GM21723 (cell line): ENCODE measurements around the gene GAB4.
"Not testable (repeated sequence)": the region's sequence is repeated elsewhere in the genome, so short reads cannot be mapped to it uniquely, and the experiment has no call there.

Experiments
- ATAC-seq: cut with Tn5 transposase; IDR thresholded peaks from one replicate; pipeline ENCODE4 v1.9.1; 2021; ENCODE audit warnings: mild to moderate bottlenecking, moderate library complexity; ENCODE audit not compliant: unreplicated experiment

The GAB4 gene

GRCh38 chr22:16915701-16916100 is 92.3 kb downstream of the GAB4 start:
- no peak for ATAC-seq

- not testable (repeated sequence) for ATAC-seq
Measured at GRCh38 chr22:16914911-16915310, 93.1 kb downstream of the GAB4 start.

- ATAC-seq: no peak
Measured at GRCh38 chr22:16914006-16914405, 94.0 kb downstream of the GAB4 start.

GRCh38 chr22:16912281-16912680 is 95.7 kb downstream of the GAB4 start:
- no peak for ATAC-seq
